Activated naive CD4-positive, alpha-beta T cell treated with anti-CD3 and anti-CD28 coated beads for 36 hours (primary cell): ENCODE data around the gene SS18L1. TPM values are rescaled to one million over a fixed set of nuclear protein-coding genes. Genes with fewer than 3 reads are reported as not detected.

Experiments
- CTCF ChIA-PET: fragments of 350-600 bp; sonication (Branson Sonifier 250); formaldehyde crosslinking; loops from one replicate; lab custom pipeline; 2021; ENCODE audit warnings: antibody characterized with exemption; lab: Charles Lee
- DNase-seq: peaks from one replicate; pipeline ENCODE4 v3.0.0-alpha.2; 2020
- H3K27ac Mint-ChIP-seq: one replicate; pipeline ENCODE4 v1.8.0; 2021; ENCODE audit warnings: mild to moderate bottlenecking, mixed read lengths
- H3K27me3 Mint-ChIP-seq: one replicate; pipeline ENCODE4 v1.8.0; 2021; ENCODE audit warnings: low read depth, mixed read lengths
- H3K36me3 Mint-ChIP-seq: one replicate; pipeline ENCODE4 v1.8.0; 2021; ENCODE audit warnings: low read depth, mixed read lengths
- H3K4me1 Mint-ChIP-seq: one replicate; pipeline ENCODE4 v1.8.0; 2021; ENCODE audit warnings: low read depth, mixed read lengths
- H3K4me3 Mint-ChIP-seq: one replicate; pipeline ENCODE4 v1.8.0; 2021; ENCODE audit warnings: mild to moderate bottlenecking, moderate library complexity, mixed read lengths
- H3K9me3 Mint-ChIP-seq: one replicate; pipeline ENCODE4 v1.8.0; 2021; ENCODE audit warnings: mixed read lengths
- intact Hi-C: fragments of 100-400 bp; cut with micrococcal nuclease; formaldehyde crosslinking; loops from one replicate; pipeline ENCODE4 v1.15.1; 2023
- total RNA-seq, 2 experiments: library from RNA; stranded (reverse); gene quantifications; one replicate each; pipeline ENCODE4 v1.2.3, GENCODE V29; 2021

The SS18L1 gene
- total RNA-seq, 2 experiments from 2014 or later = 14.5 to 18.0 TPM

DNA sequence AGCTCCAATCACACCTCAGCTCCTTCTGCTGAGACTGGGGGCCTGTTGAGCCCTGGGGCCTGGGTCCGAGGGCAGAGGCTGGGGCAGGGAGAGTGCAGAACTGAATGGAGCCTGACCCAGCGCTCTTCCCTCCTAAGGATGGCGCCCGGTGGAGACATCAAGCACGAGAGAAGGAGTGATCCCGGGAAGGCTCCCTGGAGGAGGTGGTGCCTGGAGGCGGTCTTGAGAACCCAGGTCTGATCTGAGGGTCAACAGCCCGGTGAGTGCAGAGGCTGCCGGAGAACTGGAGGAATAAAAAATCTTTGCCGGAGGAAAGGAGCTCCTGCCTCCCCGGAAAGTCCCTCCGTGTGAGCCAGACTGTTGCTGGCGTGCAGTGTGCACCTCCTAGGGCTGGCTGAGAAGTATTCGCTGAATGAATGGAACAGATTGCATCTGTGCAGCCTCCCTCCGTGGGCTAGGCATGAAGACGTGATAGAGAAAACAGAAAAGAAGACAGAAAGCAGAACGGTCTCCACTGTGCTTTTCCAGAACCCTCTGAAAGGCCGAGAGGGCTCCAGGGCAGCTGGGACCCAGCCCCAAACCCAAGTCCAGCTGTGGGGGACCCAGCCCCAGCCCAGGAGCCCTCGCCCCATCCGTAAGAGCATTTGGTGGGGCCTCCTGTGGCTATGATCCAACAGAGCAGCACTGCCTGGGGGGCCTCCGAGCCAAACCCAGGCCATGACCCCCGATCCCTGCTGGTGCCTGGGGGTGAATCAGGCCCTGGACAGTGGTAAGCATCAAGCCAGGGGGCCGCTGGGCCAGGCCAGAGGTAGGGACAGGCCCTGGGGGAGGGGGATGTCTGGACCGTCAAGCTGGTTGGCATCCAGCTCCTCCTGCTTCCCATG, 83.4 kb downstream of the SS18L1 start:
- Mint-ChIP-seq H3K36me3 (no peaks in the 10 kb centered on the region), H3K27ac (no peak overlapping the region), H3K4me3 (no peak overlapping the region), H3K27me3 (peaks cover 15% of the 10 kb centered on the region), H3K9me3 (no peaks in the 10 kb centered on the region), H3K4me1 (no peaks in the 10 kb centered on the region)
- intact Hi-C loops = no loop called here
- CTCF ChIA-PET = no interaction called here
- no peak for DNase-seq

DNA sequence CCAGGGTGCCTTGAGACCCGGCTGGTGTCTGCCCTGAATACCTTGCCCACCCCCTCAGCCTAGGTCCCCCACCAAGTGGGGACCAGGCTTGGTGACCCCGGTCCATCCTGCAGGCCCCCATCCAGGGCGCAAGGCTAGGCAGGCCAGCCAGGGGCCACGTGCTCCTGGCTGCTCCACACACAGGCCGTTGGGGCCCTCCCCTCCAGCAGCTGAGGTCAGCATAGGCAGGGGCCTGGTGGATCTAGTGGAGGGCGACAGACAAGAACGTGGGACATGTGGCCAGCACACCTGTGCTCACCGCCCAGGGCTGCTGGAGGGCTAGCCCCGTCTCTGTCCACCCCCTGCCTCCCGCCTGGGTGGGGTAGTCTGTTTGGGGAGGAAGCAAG, 84.0 kb downstream of the SS18L1 start:
- no peak overlapping the region for H3K4me3 Mint-ChIP-seq
- H3K36me3 Mint-ChIP-seq = no peaks in the 10 kb centered on the region
- H3K9me3 Mint-ChIP-seq = no peaks in the 10 kb centered on the region
- CTCF ChIA-PET = no interaction called here
- no peak overlapping the region for H3K27ac Mint-ChIP-seq
- no peaks in the 10 kb centered on the region for H3K4me1 Mint-ChIP-seq
- DNase-seq = no peak
- peaks cover 16% of the 10 kb centered on the region for H3K27me3 Mint-ChIP-seq
- intact Hi-C loops = no loop called here

DNA sequence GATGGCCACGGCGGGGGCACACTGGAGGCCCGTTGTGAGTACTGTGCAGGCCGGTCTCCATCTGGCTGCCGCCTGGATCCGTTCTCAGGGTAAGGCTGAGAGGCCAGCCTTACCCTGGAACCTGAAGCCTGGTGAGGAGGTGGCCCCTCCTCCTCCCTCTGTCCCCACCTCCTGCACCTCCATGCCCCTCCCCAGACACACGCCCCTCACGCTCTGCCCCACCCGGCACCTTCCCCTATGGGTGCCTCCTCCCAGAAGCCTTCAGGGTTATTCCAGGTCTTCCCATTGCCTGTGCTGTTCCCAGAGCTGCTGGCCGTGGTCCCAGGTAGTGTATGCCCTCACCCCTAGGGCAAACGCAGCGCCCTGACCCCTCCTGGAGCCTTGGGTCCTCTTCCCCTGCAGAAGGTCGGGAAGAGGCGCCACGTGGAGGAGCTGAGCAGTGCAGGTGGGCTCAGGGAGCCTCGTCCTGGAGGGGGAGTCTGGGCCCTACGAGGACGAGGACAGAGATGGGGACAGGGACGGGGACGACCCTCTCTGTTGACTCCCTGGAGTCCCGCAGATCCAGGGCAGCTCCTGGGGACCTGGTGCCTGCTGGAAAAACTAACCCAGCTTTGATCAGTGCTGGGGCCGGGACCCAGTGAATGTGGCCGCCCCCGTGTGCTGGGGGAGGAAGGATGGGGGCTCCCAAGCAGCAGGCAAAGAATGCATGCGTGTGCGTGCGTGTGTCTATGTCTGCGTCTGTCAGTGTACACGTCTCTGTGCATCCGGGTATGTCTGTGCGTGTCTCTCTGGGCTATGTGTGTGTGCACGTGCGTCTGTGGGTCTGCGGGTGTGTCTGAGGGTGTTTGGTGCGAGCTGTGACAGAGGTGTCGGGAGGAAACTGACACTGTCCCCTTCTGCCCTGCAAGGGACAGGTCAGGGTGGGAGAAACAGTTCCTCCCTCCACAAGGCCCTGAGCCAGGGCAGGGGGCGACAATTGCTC, 84.7 kb downstream of the SS18L1 start:
- Mint-ChIP-seq H3K27ac (no peak overlapping the region), H3K4me1 (no peaks in the 10 kb centered on the region)

DNA sequence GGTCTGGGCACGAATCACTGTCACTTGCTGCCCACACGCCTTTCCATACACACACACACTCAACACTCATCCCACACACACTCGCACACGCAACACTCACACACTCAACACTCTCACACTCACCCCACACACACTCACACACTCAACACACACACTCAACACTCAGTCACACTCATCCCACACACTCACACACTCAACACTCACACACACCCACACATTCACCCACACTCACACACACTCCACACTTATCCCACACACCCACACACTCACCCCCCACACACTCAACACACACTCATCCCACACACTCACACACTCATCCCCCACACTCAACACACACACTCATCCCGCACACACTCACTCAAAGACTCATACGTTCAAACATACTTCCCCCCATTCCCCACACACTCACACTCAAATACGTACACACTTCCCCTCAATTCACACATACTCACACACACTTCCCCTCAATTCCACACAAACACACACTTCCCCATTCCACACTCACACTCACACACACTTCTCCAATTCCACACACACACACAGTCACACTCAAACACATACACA, 85.5 kb downstream of the SS18L1 start:
- no peak for DNase-seq
- Mint-ChIP-seq H3K9me3 (no peaks in the 10 kb centered on the region), H3K4me3 (no peak overlapping the region), H3K4me1 (no peaks in the 10 kb centered on the region), H3K27me3 (peaks cover 9% of the 10 kb centered on the region), H3K36me3 (no peaks in the 10 kb centered on the region), H3K27ac (no peak overlapping the region)
- intact Hi-C loops = no loop called here
- CTCF ChIA-PET = no interaction called here

More for the DNA sequence above, 84.7 kb downstream of the SS18L1 start:
- intact Hi-C loops = no loop called here
- no peaks in the 10 kb centered on the region for H3K9me3 Mint-ChIP-seq
- peaks cover 11% of the 10 kb centered on the region for H3K27me3 Mint-ChIP-seq
- no peak overlapping the region for H3K4me3 Mint-ChIP-seq
- DNase-seq = no peak
- no peaks in the 10 kb centered on the region for H3K36me3 Mint-ChIP-seq
- CTCF ChIA-PET = no interaction called here

DNA sequence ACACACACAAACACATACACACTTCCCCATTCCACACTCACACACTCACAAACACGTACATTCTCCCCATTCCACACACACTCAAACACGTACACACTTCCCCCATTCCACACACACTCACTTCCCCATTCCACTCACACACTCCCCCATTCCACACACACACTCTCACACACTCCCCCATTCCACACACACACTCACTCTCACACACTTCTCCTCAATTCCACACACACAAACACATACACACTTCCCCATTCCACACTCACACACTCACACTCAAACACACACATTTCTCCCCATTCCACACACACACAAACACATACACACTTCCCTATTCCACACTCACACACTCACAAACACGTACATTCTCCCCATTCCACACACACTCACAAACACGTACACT, 86.1 kb downstream of the SS18L1 start:
- Mint-ChIP-seq H3K27me3 (peaks cover 4% of the 10 kb centered on the region), H3K27ac (no peak overlapping the region), H3K4me3 (no peak overlapping the region), H3K4me1 (no peaks in the 10 kb centered on the region), H3K9me3 (no peaks in the 10 kb centered on the region), H3K36me3 (no peaks in the 10 kb centered on the region)
- CTCF ChIA-PET = no interaction called here
- no peak for DNase-seq
- intact Hi-C loops = no loop called here

DNA sequence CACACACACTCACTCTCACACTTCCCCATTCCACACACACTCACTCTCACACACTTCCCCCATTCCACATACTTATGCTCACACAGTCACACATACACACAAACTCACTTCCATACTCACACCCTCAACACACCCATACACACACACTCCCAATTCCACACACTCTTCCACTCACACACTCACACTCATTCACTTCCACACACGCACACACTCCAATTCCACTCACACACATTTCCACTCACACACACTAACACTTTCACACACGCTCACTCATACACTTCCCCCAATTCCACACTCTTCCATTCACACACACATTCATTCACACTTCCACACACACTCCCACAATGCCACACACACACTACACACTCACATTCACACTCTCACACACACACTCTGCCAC, 86.7 kb downstream of the SS18L1 start:
- H3K27me3 Mint-ChIP-seq = peaks cover 2% of the 10 kb centered on the region
- no peaks in the 10 kb centered on the region for H3K4me1 Mint-ChIP-seq
- no peaks in the 10 kb centered on the region for H3K9me3 Mint-ChIP-seq
- intact Hi-C loops = no loop called here
- H3K4me3 Mint-ChIP-seq = no peak overlapping the region
- H3K27ac Mint-ChIP-seq = no peak overlapping the region
- CTCF ChIA-PET = no interaction called here
- H3K36me3 Mint-ChIP-seq = no peaks in the 10 kb centered on the region
- DNase-seq = no peak

DNA sequence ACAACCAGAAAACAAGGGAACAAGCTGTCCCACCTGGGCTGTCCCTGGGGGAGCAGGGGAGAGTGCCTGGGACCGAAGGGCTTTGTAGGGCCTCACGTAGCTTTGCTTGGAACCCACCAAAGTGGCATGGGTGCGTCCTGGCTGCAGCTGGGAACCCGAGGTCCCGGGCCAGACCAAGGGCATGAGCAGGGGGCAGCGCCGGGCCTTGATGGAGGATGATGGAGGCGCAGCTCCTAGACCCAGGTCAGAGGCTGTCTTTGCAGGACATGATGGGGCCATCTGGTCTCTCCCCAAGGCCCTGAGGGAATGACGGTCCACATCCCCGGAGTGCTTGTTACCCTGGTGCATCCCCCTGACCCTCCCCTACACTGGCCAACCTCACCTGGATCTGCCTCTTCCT, 87.1 kb downstream of the SS18L1 start:
- peaks cover 2% of the 10 kb centered on the region for H3K27me3 Mint-ChIP-seq

DNA sequence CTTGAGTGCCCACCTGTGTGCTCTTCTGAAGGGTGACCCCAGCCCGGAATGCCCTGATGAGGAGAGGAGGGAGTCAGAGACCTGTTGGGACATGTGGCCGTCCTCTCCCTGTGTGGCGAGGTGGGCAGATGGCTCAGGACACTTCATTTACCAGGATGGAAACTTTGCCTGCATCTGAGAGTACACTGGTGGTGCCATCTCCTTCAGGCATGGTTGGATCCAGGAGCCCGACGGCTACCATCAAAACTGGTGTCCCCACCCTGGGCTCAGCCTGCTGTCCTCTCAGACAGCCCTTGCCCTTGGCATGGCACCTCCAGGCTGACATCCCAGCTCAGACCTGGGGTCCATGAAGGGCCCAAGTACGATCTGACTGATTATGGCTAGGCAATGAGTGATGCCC, 87.7 kb downstream of the SS18L1 start:
- no peak overlapping the region for H3K27ac Mint-ChIP-seq

More for the DNA sequence above, 87.1 kb downstream of the SS18L1 start:
- no peaks in the 10 kb centered on the region for H3K36me3 Mint-ChIP-seq
- no peak for DNase-seq
- intact Hi-C loops = no loop called here
- no peak overlapping the region for H3K4me3 Mint-ChIP-seq
- no peak overlapping the region for H3K27ac Mint-ChIP-seq
- CTCF ChIA-PET = no interaction called here
- no peaks in the 10 kb centered on the region for H3K9me3 Mint-ChIP-seq
- H3K4me1 Mint-ChIP-seq = no peaks in the 10 kb centered on the region

More for the DNA sequence above, 87.7 kb downstream of the SS18L1 start:
- no peaks in the 10 kb centered on the region for H3K4me1 Mint-ChIP-seq
- no peak overlapping the region for H3K4me3 Mint-ChIP-seq
- peaks cover 2% of the 10 kb centered on the region for H3K27me3 Mint-ChIP-seq
- no peaks in the 10 kb centered on the region for H3K9me3 Mint-ChIP-seq
- no peaks in the 10 kb centered on the region for H3K36me3 Mint-ChIP-seq
- CTCF ChIA-PET = no interaction called here
- DNase-seq = no peak
- intact Hi-C loops = no loop called here

Other genes with a start within 250 kb of the SS18L1 start
- 10 to 100 TPM; 15.0 to 15.4 TPM for gene TAF4, start 77.9 kb upstream of the SS18L1 start, total RNA-seq
- gene LSM14B, start 21.3 kb upstream of the SS18L1 start, total RNA-seq = 10 to 100 TPM; 29.6 to 33.3 TPM
- gene PSMA7, start 375 bp upstream of the SS18L1 start, total RNA-seq = 100 to 1,000 TPM; 287 to 288 TPM
- gene MTG2, start 39.3 kb downstream of the SS18L1 start, total RNA-seq = 10 to 100 TPM; 34.3 to 36.4 TPM
- gene HRH3, start 76.5 kb downstream of the SS18L1 start, total RNA-seq = not detected
- gene OSBPL2, start 94.8 kb downstream of the SS18L1 start, total RNA-seq = 10 to 100 TPM; 23.6 to 24.7 TPM
- 10 to 100 TPM; 77.4 to 81.5 TPM for gene ADRM1, start 159.2 kb downstream of the SS18L1 start, total RNA-seq
- 1 to 10 TPM in 1 of 2 experiments, under 1 TPM in 1; 0.81 to 1.5 TPM for gene LAMA5, start 223.5 kb downstream of the SS18L1 start, total RNA-seq
- gene RPS21, start 243.3 kb downstream of the SS18L1 start, total RNA-seq = 1,000 to 10,000 TPM; 2,995 to 3,072 TPM